HepG2 (cell line): ENCODE results near the gene CSNK1D. TPM values are rescaled to one million over a fixed set of nuclear protein-coding genes. Genes with fewer than 3 reads are reported as not detected.

ENCODE experiments used
- ARNTL ChIP-seq: sonication (generic); formaldehyde crosslinking; IDR thresholded peaks from 2 replicates; pipeline ENCODE4 v1.4.0; 2020; ENCODE audit warnings: mild to moderate bottlenecking, missing genetic modification reagents
- CREB1 ChIP-seq, 2 experiments: fragments of 450-650 bp in 1 of 2; IDR thresholded peaks; 2 replicates each; pipeline ENCODE4 v1.6.1; 2016 to 2017; ENCODE audit warnings: control low read depth in 1 of 2, mild to moderate bottlenecking in 1 of 2, missing compliant biosample characterization in 1 of 2, missing genetic modification characterization in 1 of 2
- JDP2 ChIP-seq: sonication (generic); formaldehyde crosslinking; IDR thresholded peaks from 2 replicates; pipeline ENCODE4 v1.8.1; 2022; ENCODE audit warnings: missing genetic modification reagents, borderline replicate concordance
- NCOA2 ChIP-seq: sonication (generic); formaldehyde crosslinking; IDR thresholded peaks from 2 replicates; pipeline ENCODE4 v1.8.0; 2022; ENCODE audit warnings: inconsistent platforms
- PHF5A ChIP-seq: IDR thresholded peaks from one replicate; pipeline ENCODE4 v1.6.1; 2018; ENCODE audit warnings: low read depth, missing genetic modification reagents; ENCODE audit not compliant: unreplicated experiment
- SETDB1 ChIP-seq: sonication (generic); formaldehyde crosslinking; IDR thresholded peaks from 2 replicates; pipeline ENCODE4 v1.5.1; 2020; ENCODE audit warnings: missing genetic modification reagents, mild to moderate bottlenecking, borderline replicate concordance
- TCF7L2 ChIP-seq: IDR thresholded peaks from 2 replicates; pipeline ENCODE4 v1.6.1; 2011; ENCODE audit warnings: mild to moderate bottlenecking, low read depth, low read length, moderate library complexity
- XBP1 ChIP-seq: sonication (generic); formaldehyde crosslinking; IDR thresholded peaks from 2 replicates; pipeline ENCODE4 v1.5.0; 2020; ENCODE audit warnings: missing genetic modification reagents
- ZBTB33 ChIP-seq: sonication (generic); formaldehyde crosslinking; IDR thresholded peaks from 2 replicates; pipeline ENCODE4 v1.4.0; 2020; ENCODE audit warnings: missing genetic modification reagents
- ZBTB39 ChIP-seq: sonication (generic); formaldehyde crosslinking; IDR thresholded peaks from 2 replicates; pipeline ENCODE4 v1.5.0; 2020; ENCODE audit warnings: missing genetic modification reagents
- ZFAT ChIP-seq: sonication (generic); formaldehyde crosslinking; conservative IDR thresholded peaks from 2 replicates; pipeline ENCODE4 v1.8.1; 2023; ENCODE audit warnings: missing genetic modification reagents, inconsistent platforms
- ZMYM2 ChIP-seq: sonication (generic); formaldehyde crosslinking; IDR thresholded peaks from 2 replicates; pipeline ENCODE4 v1.8.0; 2022; ENCODE audit warnings: mild to moderate bottlenecking, missing genetic modification reagents
- ZMYM3 ChIP-seq: sonication (generic); formaldehyde crosslinking; IDR thresholded peaks from 2 replicates; pipeline ENCODE4 v1.5.1; 2020; ENCODE audit warnings: mild to moderate bottlenecking, missing genetic modification reagents
- ZNF264 ChIP-seq: sonication (generic); formaldehyde crosslinking; IDR thresholded peaks from 2 replicates; pipeline ENCODE4 v1.4.0; 2020; ENCODE audit warnings: missing genetic modification reagents
- ZNF335 ChIP-seq: sonication (generic); formaldehyde crosslinking; IDR thresholded peaks from 2 replicates; pipeline ENCODE4 v1.4.0; 2020; ENCODE audit warnings: missing genetic modification reagents
- ZNF468 ChIP-seq: sonication (generic); formaldehyde crosslinking; IDR thresholded peaks from 2 replicates; pipeline ENCODE4 v1.8.0; 2022; ENCODE audit warnings: mild to moderate bottlenecking, moderate library complexity, missing genetic modification reagents
- ZNF577 ChIP-seq: sonication (generic); formaldehyde crosslinking; IDR thresholded peaks from 2 replicates; pipeline ENCODE4 v1.4.0; 2020; ENCODE audit warnings: mild to moderate bottlenecking, low read depth, missing genetic modification reagents, borderline replicate concordance
- ZNF598 ChIP-seq: sonication (generic); formaldehyde crosslinking; IDR thresholded peaks from 2 replicates; pipeline ENCODE4 v1.5.1; 2020; ENCODE audit warnings: mild to moderate bottlenecking, missing genetic modification reagents, borderline replicate concordance
- ZNF607 ChIP-seq: sonication (generic); formaldehyde crosslinking; IDR thresholded peaks from 2 replicates; pipeline ENCODE4 v1.5.1; 2020; ENCODE audit warnings: missing genetic modification reagents, mild to moderate bottlenecking, borderline replicate concordance
- ZNF615 ChIP-seq: sonication (generic); formaldehyde crosslinking; IDR thresholded peaks from 2 replicates; pipeline ENCODE4 v1.5.0; 2020; ENCODE audit warnings: mild to moderate bottlenecking, missing genetic modification reagents, borderline replicate concordance
- ZNF652 ChIP-seq: IDR thresholded peaks from 2 replicates; pipeline ENCODE4 v1.6.1; 2016; ENCODE audit warnings: low read depth, borderline replicate concordance
- ZNF720 ChIP-seq: sonication (generic); formaldehyde crosslinking; IDR thresholded peaks from 2 replicates; pipeline ENCODE4 v1.4.0; 2020; ENCODE audit warnings: missing genetic modification reagents
- ZNF766 ChIP-seq: sonication (generic); formaldehyde crosslinking; IDR thresholded peaks from 2 replicates; pipeline ENCODE4 v1.5.0; 2020; ENCODE audit warnings: missing genetic modification reagents, borderline replicate concordance
- ZNF780A ChIP-seq: sonication (generic); formaldehyde crosslinking; IDR thresholded peaks from 2 replicates; pipeline ENCODE4 v1.8.0; 2022; ENCODE audit warnings: mild to moderate bottlenecking, missing genetic modification reagents, moderate library complexity
- polyA plus RNA-seq, 8 experiments: library from polyadenylated mRNA; depleted of rRNA in 3 of 8; stranded (reverse) in 7 of 8; unstranded in 1 of 8; fragments of >200 nt; fragmentation: Illumina TruSeq in 4 of 8; extraction: Trizol in 4 of 8; gene quantifications; 2 replicates each; pipeline versions ENCODE4 v1.2.1 to v1.2.3, GENCODE V29; 2011 to 2016; ENCODE audit warnings: low read depth in 4 of 8, missing spikeins in 1 of 8, mixed read lengths in 1 of 8; ENCODE audit not compliant: insufficient read depth in 1 of 8
- total RNA-seq, 5 experiments: library from RNA; depleted of rRNA; stranded (reverse); fragments of >200 nt; fragmentation: Illumina TruSeq; extraction: Trizol; gene quantifications; 2 replicates each; pipeline ENCODE4 v1.2.3, GENCODE V29; 2016; ENCODE audit warnings: low read depth in 1 of 5
- TF ChIP-seq, protein P1 (sequence below): sonication (generic); formaldehyde crosslinking; IDR thresholded peaks from 2 replicates; pipeline ENCODE4 v1.4.0; 2020; ENCODE audit warnings: mild to moderate bottlenecking, low read depth, missing genetic modification reagents
- TF ChIP-seq, protein P2 (sequence below): IDR thresholded peaks from 2 replicates; pipeline ENCODE4 v1.6.1; 2016; ENCODE audit warnings: mild to moderate bottlenecking, missing biosample characterization, missing genetic modification reagents

The CSNK1D gene
- total and polyA plus RNA-seq, 2 of the 13 experiments (the other 11 are each of a cell fraction or from before 2014, with no cell fraction given): 31.5 to 128 TPM

GRCh38 chr17:82273327-82274133, at the start of gene CSNK1D (continued):
- TF ChIP-seq ZBTB33 (0 out of 2 replicates have a peak, but pooled peaks have one; percentile 54), ARNTL (CRISPR knock-in tag) (peak; percentile 92), ZFAT (no peak), XBP1 (CRISPR knock-in tag) (no peak), PHF5A (peak; percentile 36), ZNF335 (CRISPR knock-in tag) (peak; percentile 65; the same call in 1 of the 2 replicates), ZNF720 (CRISPR knock-in tag) (no peak), ZMYM2 (no peak), ZNF615 (CRISPR knock-in tag) (peak; percentile 90), JDP2 (CRISPR knock-in tag) (no peak), ZNF468 (0 out of 2 replicates have a peak, but pooled peaks have one; percentile 53), ZNF780A (no peak), NCOA2 (CRISPR knock-in tag) (peak; percentile 44), SETDB1 (CRISPR knock-in tag) (no peak), ZNF652 (CRISPR knock-in tag) (no peak), ZNF766 (CRISPR knock-in tag) (no peak), ZNF607 (CRISPR knock-in tag) (peak; percentile 80), ZBTB39 (CRISPR knock-in tag) (no peak; the same call in 1 of the 2 replicates), TCF7L2 (no peak), CREB1 (IDR thresholded peaks at IDR 0.05) (peak; percentile 99), CREB1 (CRISPR knock-in tag; IDR thresholded peaks at IDR 0.05) (peak; percentile 93), ZNF264 (CRISPR knock-in tag) (peak; percentile 18; the same call in 1 of the 2 replicates), ZNF598 (peak; percentile 96; the same call in 1 of the 2 replicates), ZMYM3 (CRISPR knock-in tag) (peak; percentile 11; the same call in 1 of the 2 replicates), ZNF577 (no peak)
- TF ChIP-seq, protein P1, sequence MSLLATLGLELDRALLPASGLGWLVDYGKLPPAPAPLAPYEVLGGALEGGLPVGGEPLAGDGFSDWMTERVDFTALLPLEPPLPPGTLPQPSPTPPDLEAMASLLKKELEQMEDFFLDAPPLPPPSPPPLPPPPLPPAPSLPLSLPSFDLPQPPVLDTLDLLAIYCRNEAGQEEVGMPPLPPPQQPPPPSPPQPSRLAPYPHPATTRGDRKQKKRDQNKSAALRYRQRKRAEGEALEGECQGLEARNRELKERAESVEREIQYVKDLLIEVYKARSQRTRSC (CRISPR knock-in tag): no peak
- TF ChIP-seq, protein P2, sequence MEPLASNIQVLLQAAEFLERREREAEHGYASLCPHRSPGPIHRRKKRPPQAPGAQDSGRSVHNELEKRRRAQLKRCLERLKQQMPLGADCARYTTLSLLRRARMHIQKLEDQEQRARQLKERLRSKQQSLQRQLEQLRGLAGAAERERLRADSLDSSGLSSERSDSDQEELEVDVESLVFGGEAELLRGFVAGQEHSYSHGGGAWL (CRISPR knock-in tag): peak; percentile 97
